GM10248 (cell line): ENCODE data around the gene ERBB4.

Experiments
- CTCF ChIA-PET: fragments of 300-600 bp; sonication (Branson Sonifier 250); formaldehyde crosslinking; extraction: SDS; loops from one replicate; lab custom pipeline; 2021; ENCODE audit warnings: antibody characterized with exemption; lab: Yijun Ruan, JAX
- POLR2A ChIA-PET: fragments of 350-650 bp; sonication (Branson Sonifier 250); formaldehyde crosslinking; extraction: SDS; loops from one replicate; lab custom pipeline; 2020; ENCODE audit warnings: antibody characterized with exemption; lab: Yijun Ruan, JAX
- DNase-seq: peaks from one replicate; pipeline ENCODE4 v3.0.0; 2012; ENCODE audit errors: extremely low spot score
- CTCF ChIP-seq: IDR thresholded peaks from 2 replicates; pipeline ENCODE4 v1.5.1; 2012; ENCODE audit warnings: mild to moderate bottlenecking, low read depth; ENCODE audit errors: extremely low read depth, missing control alignments, control extremely low read depth

ERBB4 gene

DNA sequence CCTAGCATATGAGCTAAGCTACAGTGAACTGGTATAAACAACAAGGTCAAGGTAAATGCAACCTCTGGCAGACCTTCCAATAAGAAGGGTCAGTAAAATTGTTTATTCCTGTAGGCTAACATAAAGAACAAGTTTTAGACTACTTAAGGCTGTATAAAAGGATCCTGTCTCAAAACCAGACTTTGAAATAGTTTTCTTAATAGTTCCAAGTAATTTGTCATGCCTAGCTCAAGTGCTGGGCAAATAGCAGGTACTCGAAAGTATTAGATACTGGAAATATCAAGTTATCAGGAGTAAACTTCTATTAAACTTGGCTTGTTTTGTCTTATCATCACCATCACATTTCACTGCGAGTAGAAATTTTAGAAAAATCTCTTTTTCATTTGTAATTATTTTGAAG lies 1087.0 kb downstream of the ERBB4 start:
- POLR2A ChIA-PET = no interaction called here
- CTCF ChIA-PET = no interaction called here
- TF ChIP-seq CTCF = no peak
- DNase-seq = no peak

- POLR2A ChIA-PET = no interaction called here
- CTCF ChIA-PET = interaction anchor here (0.9 to 2.1 kb wide), 3 partner anchors 8 to 29 kb away, joined by 3 to 9 read pairs (median 3); no protein-coding TSS in a partner anchor
- no peak for TF ChIP-seq CTCF
- DNase-seq = no peak
These were observed 1088.8 kb downstream of the ERBB4 start for GRCh38 chr2:211449819-211450218.

DNA sequence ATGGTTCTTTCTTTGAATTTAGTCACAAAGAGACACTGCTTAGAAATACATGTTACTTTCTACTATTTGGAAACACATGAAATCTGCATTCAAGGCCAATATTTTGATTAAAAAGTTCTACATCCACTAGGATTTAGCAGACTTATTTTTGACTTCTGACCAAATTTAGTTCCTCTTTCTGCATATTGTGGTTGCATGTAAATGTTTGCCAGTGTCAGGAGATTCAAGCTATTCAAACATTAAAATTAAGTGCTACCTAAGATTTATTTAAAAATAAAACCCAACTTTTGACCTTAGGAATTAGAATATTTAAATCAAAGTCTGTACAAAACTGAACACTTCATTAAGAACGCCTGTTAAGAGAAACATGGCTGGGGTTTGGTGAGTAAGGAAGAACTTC lies 1091.1 kb downstream of the ERBB4 start:
- ChIA-PET POLR2A (no interaction called here), CTCF (interaction anchor here (2.1 to 2.2 kb wide), 2 partner anchors 7 to 9 kb away, joined by 8 to 9 read pairs; no protein-coding TSS in a partner anchor)
- no peak for TF ChIP-seq CTCF
- DNase-seq = no peak

GRCh38 chr2:211440107-211440506 lies 1098.5 kb downstream of the ERBB4 start:
- CTCF ChIA-PET = interaction anchor here (2.9 kb wide), 1 partner anchor 15 kb away, joined by 27 read pairs; no protein-coding TSS in a partner anchor
- POLR2A ChIA-PET = no interaction called here
- no peak for DNase-seq
- TF ChIP-seq CTCF = no peak

- no peak for TF ChIP-seq CTCF
- POLR2A ChIA-PET = no interaction called here
- no peak for DNase-seq
- CTCF ChIA-PET = interaction anchor here (1.7 to 3.5 kb wide), 3 partner anchors 10 to 16 kb away, joined by 7 to 23 read pairs (median 9); no protein-coding TSS in a partner anchor
These were observed 1099.6 kb downstream of the ERBB4 start for GRCh38 chr2:211439011-211439410.

DNA sequence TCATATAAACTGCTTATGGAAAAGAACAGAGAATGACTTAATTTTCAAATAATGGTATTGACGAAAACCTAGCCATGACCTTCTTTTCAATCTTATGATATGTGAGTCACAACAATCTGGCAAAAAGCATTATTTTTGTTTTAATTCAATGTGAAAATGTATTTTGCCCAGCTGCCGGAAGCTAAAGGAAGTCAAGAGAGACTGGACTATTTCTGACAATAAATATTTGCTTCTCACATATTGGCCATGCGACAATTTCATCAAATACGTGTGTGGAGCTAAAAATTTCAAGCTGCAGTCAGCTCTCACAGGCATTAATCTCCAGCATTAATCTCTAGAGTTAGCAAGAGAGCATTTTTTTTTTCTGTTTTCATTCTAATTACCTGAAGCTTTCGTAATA lies 1101.2 kb downstream of the ERBB4 start:
- ChIA-PET POLR2A (no interaction called here), CTCF (interaction anchor here (1.1 to 3.5 kb wide), 4 partner anchors 9 to 26 kb away, joined by 3 to 23 read pairs (median 8); no protein-coding TSS in a partner anchor)
- no peak for TF ChIP-seq CTCF
- no peak for DNase-seq
